NCI-H524 (cell line): ENCODE measurements around the gene NIBAN1.
"Not testable (repeated sequence)": the region's sequence is repeated elsewhere in the genome, so short reads cannot be mapped to it uniquely, and the experiment has no call there.

Experiments
- DNase-seq, 2 experiments: peaks; one replicate each; lab custom pipeline; 2025; lab: John Stamatoyannopoulos, UW

Gene NIBAN1

GRCh38 chr1:184972315-184973055, 1.8 kb downstream of the NIBAN1 start:
- DNase-seq = no peak

- DNase-seq = no peak
Measured at GRCh38 chr1:184971522-184972265, 2.6 kb downstream of the NIBAN1 start.

GRCh38 chr1:184970691-184971161, 3.6 kb downstream of the NIBAN1 start:
- DNase-seq = no peak

- DNase-seq = no peak
Measured at GRCh38 chr1:184966989-184967388, 7.3 kb downstream of the NIBAN1 start.

GRCh38 chr1:184965944-184966860, 8.1 kb downstream of the NIBAN1 start:
- no peak for DNase-seq

GRCh38 chr1:184965439-184965838, 8.9 kb downstream of the NIBAN1 start:
- no peak for DNase-seq

- DNase-seq = no peak
Measured at GRCh38 chr1:184959626-184960025, 14.7 kb downstream of the NIBAN1 start.

GRCh38 chr1:184958554-184959353, 15.6 kb downstream of the NIBAN1 start:
- DNase-seq = no peak

- DNase-seq = not testable (repeated sequence)
Measured at GRCh38 chr1:184957901-184958300, 16.4 kb downstream of the NIBAN1 start.

- no peak for DNase-seq
Measured at GRCh38 chr1:184956999-184957700, 17.2 kb downstream of the NIBAN1 start.

GRCh38 chr1:184954232-184954995, 19.9 kb downstream of the NIBAN1 start:
- no peak for DNase-seq

- no peak for DNase-seq
Measured at GRCh38 chr1:184953600-184954219, 20.6 kb downstream of the NIBAN1 start.

- DNase-seq = no peak
Measured at GRCh38 chr1:184952428-184952827, 21.9 kb downstream of the NIBAN1 start.

GRCh38 chr1:184951788-184952187, 22.5 kb downstream of the NIBAN1 start:
- no peak for DNase-seq

- DNase-seq = peak in 1 of 2 experiments; percentile 41
Measured at GRCh38 chr1:184950906-184951305, 23.4 kb downstream of the NIBAN1 start.

- DNase-seq = no peak
Measured at GRCh38 chr1:184950227-184950626, 24.1 kb downstream of the NIBAN1 start.

- DNase-seq = peak in 1 of 2 experiments; percentile 38
Measured at GRCh38 chr1:184947497-184948256, 26.6 kb downstream of the NIBAN1 start.

- DNase-seq = no peak
Measured at GRCh38 chr1:184945678-184946412, 28.5 kb downstream of the NIBAN1 start.
